NCI-H82 (cell line): ENCODE results near the gene GRK5.

Source experiments
- DNase-seq: peaks from one replicate; lab custom pipeline; 2025; lab: John Stamatoyannopoulos, UW

Gene GRK5

GRCh38 chr10:119404719-119405519, 197.5 kb downstream of the GRK5 start:
- DNase-seq = no peak

- no peak for DNase-seq
These were observed 198.1 kb downstream of the GRK5 start for GRCh38 chr10:119405520-119405807.

- no peak for DNase-seq
These were observed 198.8 kb downstream of the GRK5 start for GRCh38 chr10:119406137-119406536.

GRCh38 chr10:119406601-119407253, 199.4 kb downstream of the GRK5 start:
- no peak for DNase-seq

- no peak for DNase-seq
These were observed 199.9 kb downstream of the GRK5 start for GRCh38 chr10:119407254-119407777.

GRCh38 chr10:119408072-119408471, 200.7 kb downstream of the GRK5 start:
- DNase-seq = no peak

- no peak for DNase-seq
These were observed 201.6 kb downstream of the GRK5 start for GRCh38 chr10:119408969-119409371.

- no peak for DNase-seq
These were observed 202.0 kb downstream of the GRK5 start for GRCh38 chr10:119409385-119409784.

- no peak for DNase-seq
These were observed 202.5 kb downstream of the GRK5 start for GRCh38 chr10:119409906-119410305.

- no peak for DNase-seq
These were observed 203.2 kb downstream of the GRK5 start for GRCh38 chr10:119410361-119411116.

GRCh38 chr10:119412244-119413092, 205.1 kb downstream of the GRK5 start:
- peak; percentile 9 for DNase-seq

- DNase-seq = no peak
These were observed 205.7 kb downstream of the GRK5 start for GRCh38 chr10:119413093-119413453.

GRCh38 chr10:119413471-119414080, 206.2 kb downstream of the GRK5 start:
- DNase-seq = no peak

- no peak for DNase-seq
These were observed 206.8 kb downstream of the GRK5 start for GRCh38 chr10:119414081-119414611.

GRCh38 chr10:119415121-119415520, 207.8 kb downstream of the GRK5 start:
- DNase-seq = no peak

GRCh38 chr10:119415536-119416503, 208.4 kb downstream of the GRK5 start:
- DNase-seq = no peak

GRCh38 chr10:119416855-119417254, 209.5 kb downstream of the GRK5 start:
- peak; percentile 81 for DNase-seq

- no peak for DNase-seq
These were observed 210.5 kb downstream of the GRK5 start for GRCh38 chr10:119417852-119418251.

- no peak for DNase-seq
These were observed 211.0 kb downstream of the GRK5 start for GRCh38 chr10:119418362-119418761.

GRCh38 chr10:119419931-119420330, 212.6 kb downstream of the GRK5 start:
- no peak for DNase-seq
